AG08396 (cell line): ENCODE data around the gene CCSER2.
"Not testable (repeated sequence)": the region's sequence is repeated elsewhere in the genome, so short reads cannot be mapped to it uniquely, and the experiment has no call there.

Experiments
- DNase-seq: peaks from one replicate; pipeline ENCODE4 v3.0.0; 2012; ENCODE audit warnings: low spot score, mixed read lengths

The CCSER2 gene

GRCh38 chr10:84397735-84398144 lies 69.4 kb downstream of the CCSER2 start:
- DNase-seq = no peak

- DNase-seq = no peak
Observed at GRCh38 chr10:84398696-84399095, 70.3 kb downstream of the CCSER2 start.

- DNase-seq = no peak
Observed at GRCh38 chr10:84401854-84402611, 73.6 kb downstream of the CCSER2 start.

- no peak for DNase-seq
Observed at GRCh38 chr10:84404783-84405182, 76.4 kb downstream of the CCSER2 start.

- no peak for DNase-seq
Observed at GRCh38 chr10:84405662-84406061, 77.3 kb downstream of the CCSER2 start.

GRCh38 chr10:84406561-84406960 lies 78.2 kb downstream of the CCSER2 start:
- DNase-seq = no peak

- DNase-seq = no peak
Observed at GRCh38 chr10:84407388-84408049, 79.1 kb downstream of the CCSER2 start.

- no peak for DNase-seq
Observed at GRCh38 chr10:84412482-84412881, 84.1 kb downstream of the CCSER2 start.

- not testable (repeated sequence) for DNase-seq
Observed at GRCh38 chr10:84414110-84414509, 85.7 kb downstream of the CCSER2 start.

GRCh38 chr10:84415539-84416244 lies 87.3 kb downstream of the CCSER2 start:
- DNase-seq = no peak

GRCh38 chr10:84416245-84416555 lies 87.8 kb downstream of the CCSER2 start:
- no peak for DNase-seq

- no peak for DNase-seq
Observed at GRCh38 chr10:84423719-84424118, 95.3 kb downstream of the CCSER2 start.

GRCh38 chr10:84424731-84425167 lies 96.4 kb downstream of the CCSER2 start:
- DNase-seq = peak; percentile 79

- DNase-seq = no peak
Observed at GRCh38 chr10:84427903-84428650, 99.7 kb downstream of the CCSER2 start.

GRCh38 chr10:84428711-84429110 lies 100.3 kb downstream of the CCSER2 start:
- no peak for DNase-seq

GRCh38 chr10:84429926-84430520 lies 101.6 kb downstream of the CCSER2 start:
- peak; percentile 21 for DNase-seq

GRCh38 chr10:84432891-84433290 lies 104.5 kb downstream of the CCSER2 start:
- no peak for DNase-seq

GRCh38 chr10:84440781-84441180 lies 112.4 kb downstream of the CCSER2 start:
- DNase-seq = no peak

GRCh38 chr10:84447701-84448400 lies 119.5 kb downstream of the CCSER2 start:
- DNase-seq = no peak

- not testable (repeated sequence) for DNase-seq
Observed at GRCh38 chr10:84449351-84449750, 121.0 kb downstream of the CCSER2 start.

- peak; percentile 24 for DNase-seq
Observed at GRCh38 chr10:84452003-84452402, 123.6 kb downstream of the CCSER2 start.
